ENCODE data around the gene CIART. TPM values are rescaled to one million over a fixed set of nuclear protein-coding genes. Genes with fewer than 3 reads are reported as not detected.
A peak's percentile ranks its signal among the peaks of the same experiment; 100 is the strongest.

CIART gene
- total RNA-seq, 1 donor from 2014 or later = 5.3 TPM

DNA sequence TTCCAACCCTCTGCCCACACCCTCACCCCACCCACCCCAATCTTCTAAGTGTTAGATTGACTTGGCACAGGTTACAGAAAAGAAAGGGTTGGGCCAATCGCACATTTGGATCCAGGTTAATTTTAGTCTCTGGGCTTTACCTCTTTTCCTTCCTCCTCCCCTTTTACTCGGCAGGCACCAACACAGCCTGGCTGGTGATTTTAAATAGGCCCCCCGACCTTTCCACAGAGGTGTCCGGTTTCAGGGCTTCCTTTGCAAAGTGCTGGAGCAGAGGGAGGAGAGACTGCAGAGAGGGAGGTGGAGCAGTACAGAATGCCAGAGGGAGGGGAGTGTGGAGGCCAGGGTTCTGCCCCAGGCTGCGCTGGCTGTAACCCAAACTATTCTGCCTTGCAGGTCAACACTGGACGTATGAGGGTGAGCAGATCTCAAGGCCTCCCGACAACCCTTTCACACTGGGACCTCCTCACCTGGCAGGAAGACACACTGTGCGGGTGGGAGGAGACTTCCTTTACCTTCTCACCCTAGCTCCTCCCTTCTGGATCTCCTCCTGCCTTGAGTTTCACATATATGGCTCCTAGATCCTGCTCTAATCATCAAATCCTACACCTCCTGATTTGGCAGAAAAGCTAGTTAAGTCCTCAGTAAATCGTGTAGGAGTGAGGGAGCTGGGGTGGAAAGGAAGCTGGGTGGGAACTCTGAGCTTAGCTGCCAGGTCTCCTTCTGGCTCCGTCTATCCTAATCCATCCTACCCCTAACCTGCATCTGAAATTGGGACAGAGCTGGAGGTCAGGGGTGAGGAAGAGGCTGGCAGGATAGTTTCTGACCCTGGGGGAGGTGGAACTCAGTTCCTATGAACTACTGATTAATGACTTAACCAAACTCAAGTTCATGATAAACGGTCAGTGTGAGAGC, 22.3 kb upstream of the CIART start:
- DNase-seq (ENCODE audit: low spot score) (peak; percentile 94), ATAC-seq (peak; percentile 71)

DNA sequence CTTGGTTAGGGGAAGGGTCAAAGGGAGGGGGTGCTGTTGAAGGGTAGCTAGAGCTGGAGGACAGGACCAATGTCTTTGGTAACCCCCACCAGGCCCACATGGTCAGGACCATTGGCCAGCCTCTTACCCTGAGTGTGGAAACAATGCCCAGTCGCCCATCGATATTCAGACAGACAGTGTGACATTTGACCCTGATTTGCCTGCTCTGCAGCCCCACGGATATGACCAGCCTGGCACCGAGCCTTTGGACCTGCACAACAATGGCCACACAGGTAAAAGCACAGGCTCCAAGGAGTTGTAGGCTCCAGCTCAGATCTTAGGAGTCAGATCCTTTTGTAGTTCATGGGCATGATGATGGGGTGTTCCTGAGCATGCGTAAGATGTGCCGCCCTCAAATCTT, 21.0 kb upstream of the CIART start:
- no peak for ATAC-seq
- DNase-seq (ENCODE audit: low spot score) = peak; percentile 66

DNA sequence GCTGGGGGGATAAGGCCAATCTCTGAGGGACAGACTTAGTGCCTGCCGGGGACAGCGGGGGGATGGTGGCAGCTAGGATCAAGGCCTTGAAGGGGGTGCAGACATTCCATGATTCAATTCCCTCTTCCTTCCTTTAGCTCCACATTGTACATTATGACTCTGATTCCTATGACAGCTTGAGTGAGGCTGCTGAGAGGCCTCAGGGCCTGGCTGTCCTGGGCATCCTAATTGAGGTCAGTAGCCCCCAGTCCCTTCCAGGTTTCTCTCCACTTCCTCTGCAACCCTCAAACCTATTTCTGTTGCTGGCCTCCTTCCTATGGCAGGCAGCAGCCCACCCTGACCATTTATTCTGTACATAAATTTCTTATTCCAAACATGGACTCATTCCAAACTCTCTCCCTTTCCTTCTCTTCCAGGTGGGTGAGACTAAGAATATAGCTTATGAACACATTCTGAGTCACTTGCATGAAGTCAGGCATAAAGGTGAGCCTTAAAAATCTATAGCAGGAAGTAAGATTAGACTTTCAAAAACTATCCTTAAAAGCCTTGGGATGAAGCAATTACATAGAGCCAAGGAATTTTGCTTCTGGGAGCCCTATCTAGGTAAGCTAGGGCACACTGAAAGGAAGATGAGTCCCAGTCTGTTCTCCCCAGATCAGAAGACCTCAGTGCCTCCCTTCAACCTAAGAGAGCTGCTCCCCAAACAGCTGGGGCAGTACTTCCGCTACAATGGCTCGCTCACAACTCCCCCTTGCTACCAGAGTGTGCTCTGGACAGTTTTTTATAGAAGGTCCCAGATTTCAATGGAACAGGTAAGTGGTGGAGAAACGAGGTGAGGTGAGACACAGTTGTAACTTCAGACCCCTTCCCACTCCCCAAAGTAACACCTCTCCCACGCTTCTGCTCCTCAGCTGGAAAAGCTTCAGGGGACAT, 19.7 kb upstream of the CIART start:
- no peak for ATAC-seq
- no peak for DNase-seq (ENCODE audit: low spot score)

DNA sequence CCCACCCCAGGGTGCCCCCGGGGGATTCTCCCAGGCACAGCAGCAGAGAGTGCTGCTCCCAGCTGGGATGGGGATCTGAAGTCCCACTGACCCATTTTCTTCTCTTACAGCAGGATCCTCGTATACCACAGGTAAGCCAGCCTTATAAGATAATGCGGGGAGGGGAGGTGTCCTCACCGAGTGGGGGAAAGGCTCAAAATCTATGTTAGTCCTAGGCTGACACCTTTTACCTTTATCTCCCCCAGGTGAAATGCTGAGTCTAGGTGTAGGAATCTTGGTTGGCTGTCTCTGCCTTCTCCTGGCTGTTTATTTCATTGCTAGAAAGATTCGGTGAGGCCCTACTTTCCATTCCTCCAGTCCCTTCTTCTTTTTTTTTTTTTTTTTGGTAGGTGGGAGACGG, 18.8 kb upstream of the CIART start:
- ATAC-seq (no peak), DNase-seq (ENCODE audit: low spot score) (no peak)

DNA sequence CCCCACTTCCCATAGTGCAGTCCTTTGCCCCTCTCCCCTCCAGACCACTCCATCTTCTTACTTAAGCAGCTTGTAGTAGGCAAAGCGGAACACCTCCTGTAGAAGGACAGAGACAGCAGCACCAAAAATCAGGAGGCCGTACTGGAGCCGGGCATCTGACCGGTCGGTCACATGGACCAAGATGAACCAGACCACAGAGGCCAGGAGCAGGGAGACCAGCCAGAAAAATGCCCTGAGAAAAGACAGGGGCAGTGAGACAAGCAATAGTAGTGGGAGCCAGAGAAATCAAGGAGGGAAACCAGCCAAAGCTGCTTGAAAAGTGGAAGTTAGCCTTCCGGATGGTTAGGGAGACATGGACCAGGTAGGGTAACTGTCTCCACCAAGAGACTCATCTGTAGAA, 14.5 kb upstream of the CIART start:
- DNase-seq (ENCODE audit: low spot score) (no peak), ATAC-seq (peak; percentile 11)

DNA sequence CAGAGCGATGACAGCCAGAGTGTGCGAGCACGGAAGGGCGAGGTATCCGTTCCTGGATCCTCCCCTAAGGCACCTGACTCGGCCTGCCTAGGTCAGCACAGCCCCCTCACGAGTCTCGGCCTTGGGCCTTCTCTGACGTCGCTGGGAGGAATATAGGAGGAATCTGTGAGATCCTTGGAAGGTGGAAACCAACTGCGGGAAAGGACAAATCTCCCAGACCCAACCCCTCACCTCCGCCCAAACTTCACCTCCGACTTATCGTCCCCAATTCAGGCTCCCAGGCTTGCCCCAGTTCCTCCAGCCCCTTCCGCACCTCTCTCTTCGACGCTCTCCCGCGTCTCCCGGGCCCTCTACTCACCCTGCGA, 14.0 kb upstream of the CIART start:
- DNase-seq (ENCODE audit: low spot score) (peak; percentile 57), ATAC-seq (peak; percentile 59)

DNA sequence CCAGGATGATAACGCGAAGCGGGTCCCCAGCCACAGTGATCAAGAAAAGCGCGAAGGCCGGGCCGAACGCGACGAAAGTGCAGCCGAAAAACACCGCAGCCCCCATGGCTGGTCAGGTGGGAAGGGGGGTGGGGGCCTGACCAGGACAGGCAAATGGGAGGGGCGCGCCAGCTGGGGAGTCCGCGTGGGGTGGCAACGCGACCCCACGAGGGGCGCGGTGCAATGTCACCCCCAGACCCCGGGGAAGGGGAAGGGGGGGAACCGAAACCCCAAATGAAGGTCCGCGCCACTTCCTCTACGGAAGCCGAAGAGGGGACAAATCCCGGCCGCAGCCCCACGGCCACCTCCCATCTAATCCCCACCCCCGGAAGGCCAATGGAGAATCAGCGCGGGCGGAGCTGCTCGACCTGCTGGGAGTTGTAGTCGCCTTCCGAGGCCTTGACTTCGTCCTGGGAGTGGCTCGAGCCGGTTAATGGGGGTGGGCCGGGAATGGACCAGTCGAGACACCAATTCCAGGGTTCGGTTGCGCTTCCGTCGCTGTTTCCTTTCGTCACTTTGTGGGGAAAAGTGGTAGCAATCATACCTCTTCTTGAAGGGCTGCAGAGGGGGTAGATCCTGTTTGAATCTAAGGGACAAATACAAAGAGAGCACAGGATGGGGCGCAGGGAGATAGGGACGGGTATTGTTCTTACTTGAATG, 13.5 kb upstream of the CIART start, which contains the start of gene APH1A:
TSS of gene APH1A (minus strand) at position 312 of the 699 bp plus-strand sequence. CDS start at position 106, 206 bp downstream.
- ATAC-seq (peak; percentile 98), DNase-seq (ENCODE audit: low spot score) (peak; percentile 97)

DNA sequence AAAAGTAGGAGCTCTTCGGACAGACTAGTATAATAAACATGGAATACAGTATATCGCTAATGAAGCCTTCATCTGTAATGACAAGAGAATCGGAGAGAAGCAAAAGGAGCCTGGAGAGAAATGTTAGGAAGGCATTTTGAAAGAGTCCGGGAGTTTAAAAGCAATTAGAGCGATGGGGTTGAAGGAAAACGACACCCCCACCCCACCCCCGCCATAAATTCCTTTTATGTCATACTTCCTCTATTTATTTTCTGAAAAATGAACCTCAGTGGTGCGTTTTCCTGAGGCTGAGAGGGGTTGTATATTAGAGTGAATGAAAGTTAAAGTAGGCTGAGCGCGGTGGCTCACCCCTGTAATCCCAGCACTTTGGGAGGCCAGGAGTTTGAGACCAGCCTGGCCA, 12.9 kb upstream of the CIART start:
- ATAC-seq (no peak), DNase-seq (ENCODE audit: low spot score) (no peak)

DNA sequence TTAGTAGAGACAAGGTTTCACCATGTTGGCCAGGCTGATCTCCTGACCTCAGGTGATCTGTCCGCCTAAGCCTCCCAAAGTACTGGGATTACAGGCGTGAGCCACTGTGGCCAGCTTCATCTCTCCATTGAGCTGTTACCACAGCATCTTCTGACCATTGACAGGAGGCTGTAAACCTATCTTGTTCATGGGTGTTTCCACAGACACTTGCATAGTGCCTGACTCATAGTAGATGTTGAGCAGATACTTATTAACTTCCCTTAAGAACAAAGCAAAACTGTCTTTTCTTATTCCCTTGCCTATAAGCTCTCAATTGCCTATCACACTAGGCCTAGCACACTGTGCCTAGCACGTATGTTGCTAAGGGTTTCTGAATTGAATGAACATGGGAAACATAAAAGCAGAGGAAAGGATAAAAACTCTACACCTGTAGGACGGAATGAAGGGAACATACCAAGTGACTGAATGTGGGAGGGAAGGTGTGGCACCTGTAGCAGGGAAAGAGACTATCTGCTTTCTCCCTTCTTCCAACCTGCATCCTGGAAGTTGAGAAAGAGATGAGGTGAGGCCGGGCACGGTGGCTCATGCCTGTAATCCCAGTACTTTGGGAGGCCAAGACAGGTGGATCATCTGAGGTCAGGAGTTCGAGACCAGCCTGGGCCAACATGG, 10.9 kb upstream of the CIART start:
- DNase-seq (ENCODE audit: low spot score) = no peak
- ATAC-seq = no peak

DNA sequence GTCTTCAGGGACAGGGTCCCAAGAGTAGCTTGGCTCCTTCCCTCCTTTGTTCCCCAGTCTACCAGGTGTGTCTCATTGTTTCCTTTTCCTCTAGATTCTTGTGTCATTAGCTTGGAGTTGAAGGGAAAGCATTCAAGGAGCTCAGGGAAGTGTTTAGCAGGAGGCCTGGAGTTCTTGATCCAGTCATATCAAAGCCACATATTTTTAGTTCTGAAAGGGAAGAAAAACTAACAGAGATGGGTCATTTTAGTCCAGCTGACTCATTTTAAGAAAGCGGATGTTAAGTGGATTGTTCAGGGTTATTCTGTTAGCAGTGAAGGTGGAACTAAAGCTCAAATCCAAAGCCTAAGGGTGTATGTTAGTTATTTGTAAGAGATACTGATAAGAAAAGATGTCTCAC, 9.0 kb upstream of the CIART start:
- DNase-seq (ENCODE audit: low spot score) (no peak), ATAC-seq (no peak)

DNA sequence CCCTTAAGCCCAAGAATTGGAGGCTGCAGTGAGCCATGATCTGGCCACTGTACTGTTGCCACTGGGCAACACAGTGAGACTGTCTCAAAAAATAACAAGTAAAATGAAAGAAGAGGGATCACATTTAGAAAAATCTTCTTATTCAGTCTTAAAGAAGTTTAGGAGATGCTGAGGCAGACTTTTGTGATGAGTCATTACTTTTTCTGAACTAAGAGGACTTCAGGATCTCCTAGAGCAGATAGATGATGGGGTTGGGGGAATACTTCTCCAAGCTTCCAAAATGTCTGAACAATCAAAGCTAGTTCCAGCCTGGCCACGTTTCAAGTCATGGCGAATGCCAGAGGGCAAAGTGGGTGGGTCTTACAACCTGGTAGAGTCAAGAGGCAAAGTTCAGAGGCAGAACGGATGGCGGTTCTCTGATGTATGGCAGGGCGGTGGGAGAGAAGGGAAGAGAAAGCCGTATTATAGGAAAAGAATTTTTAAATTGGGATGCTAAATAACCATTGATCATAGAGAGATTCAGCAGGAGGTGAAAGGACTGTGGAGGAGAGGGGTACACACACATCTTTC, 2.1 kb upstream of the CIART start:
- DNase-seq (ENCODE audit: low spot score) = peak; percentile 92
- ATAC-seq = peak; percentile 48

DNA sequence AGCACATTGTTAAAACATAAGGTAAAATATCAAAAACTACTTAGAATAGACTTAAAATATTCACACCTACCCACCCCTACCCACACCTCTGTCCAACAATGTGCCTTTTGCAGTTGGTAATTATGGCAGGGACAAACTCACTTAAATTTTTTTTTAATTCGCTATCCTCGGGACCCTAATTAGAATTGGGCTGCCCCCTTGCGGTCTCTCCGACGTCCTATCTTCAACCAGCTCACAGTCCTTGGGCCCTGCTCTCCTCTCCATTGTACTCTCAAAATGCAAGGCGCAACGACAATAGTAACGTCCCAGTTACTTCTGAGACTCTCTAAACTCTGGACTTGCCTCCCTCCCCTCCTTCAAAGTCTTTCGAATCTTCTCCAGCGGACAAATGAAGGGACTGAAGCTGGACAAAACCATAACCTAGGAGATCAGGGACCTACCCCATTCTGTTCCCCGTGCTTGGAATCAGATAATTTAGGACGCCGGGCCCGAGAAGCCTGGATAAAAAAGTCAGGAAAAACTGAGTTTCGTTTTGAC, 1.1 kb upstream of the CIART start:
- DNase-seq (ENCODE audit: low spot score) = peak; percentile 77
- ATAC-seq = peak; percentile 60

DNA sequence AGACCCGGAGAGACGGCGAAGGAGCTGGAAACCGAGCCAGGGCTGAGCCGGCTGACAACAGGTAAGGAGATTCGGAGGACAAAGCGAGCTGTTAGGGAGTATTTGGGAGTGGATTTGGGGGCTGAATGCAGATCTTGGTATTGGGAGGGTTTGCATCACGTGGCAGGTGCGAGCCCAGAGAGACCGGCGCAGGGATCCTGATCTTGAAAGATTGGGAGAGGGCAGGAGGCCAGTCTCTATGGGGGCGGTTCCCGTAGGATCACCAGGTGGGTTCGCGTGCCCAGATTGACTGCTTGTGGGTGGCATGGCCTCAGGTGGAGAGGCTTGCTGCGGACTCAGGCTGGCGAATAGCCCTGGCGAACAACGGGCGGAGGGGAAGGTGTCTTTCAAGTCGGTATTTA, 204 bp downstream of the CIART start:
- DNase-seq (ENCODE audit: low spot score) (no peak), ATAC-seq (peak; percentile 35)

DNA sequence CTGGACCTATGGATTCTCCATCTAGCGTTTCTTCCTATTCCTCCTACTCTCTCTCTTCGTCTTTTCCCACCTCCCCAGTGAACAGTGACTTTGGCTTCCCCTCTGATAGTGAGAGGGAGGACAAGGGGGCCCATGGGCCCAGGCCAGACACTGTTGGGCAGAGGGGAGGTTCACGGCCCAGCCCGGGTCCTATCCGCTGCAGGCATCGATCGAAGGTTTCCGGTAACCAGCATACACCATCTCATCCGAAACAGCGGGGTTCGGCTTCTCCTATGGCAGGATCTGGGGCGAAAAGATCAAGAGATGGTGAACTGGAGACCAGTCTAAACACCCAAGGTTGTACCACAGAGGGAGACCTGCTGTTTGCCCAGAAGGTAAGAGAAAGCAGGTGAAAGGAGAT, 906 bp downstream of the CIART start:
- ATAC-seq (no peak), DNase-seq (ENCODE audit: low spot score) (no peak)

DNA sequence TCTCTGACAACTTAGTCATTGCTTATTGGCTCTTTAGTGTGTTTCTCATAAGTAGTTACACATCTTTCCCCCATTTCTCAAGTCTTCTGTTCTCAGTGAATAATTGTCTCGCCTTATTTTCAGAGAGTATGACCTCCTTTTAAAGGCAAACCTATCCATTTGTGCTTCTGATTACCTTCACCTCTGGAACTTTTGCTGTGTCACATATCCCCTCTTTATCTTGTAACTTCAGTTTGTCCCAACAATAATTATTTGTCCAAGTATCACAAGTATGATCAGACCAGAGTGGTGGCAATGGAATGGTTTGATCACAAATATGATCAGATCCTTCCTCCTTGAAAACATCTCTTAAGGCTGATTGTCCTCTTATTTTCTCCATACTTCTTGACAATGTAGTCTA, 6.0 kb downstream of the CIART start:
- ATAC-seq (no peak), DNase-seq (ENCODE audit: low spot score) (no peak)

DNA sequence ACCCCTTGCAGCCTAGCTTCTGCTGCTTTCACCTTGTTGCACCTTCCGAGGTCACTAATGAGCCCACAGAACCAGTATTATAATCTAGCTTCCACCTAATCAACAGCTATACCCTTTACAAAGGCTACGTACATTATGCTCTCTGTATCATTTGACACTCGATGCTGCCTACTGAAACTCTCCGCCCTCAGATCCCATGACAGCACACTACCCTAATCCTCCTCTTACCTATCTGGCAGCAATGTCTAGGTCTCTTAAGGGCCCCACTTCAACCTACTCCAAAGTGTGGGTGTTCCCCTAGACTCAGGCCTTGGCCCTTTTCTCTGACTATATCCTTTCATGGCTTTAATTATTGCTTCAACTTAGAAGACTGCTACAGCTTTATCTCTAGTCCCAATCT, 6.5 kb downstream of the CIART start:
- DNase-seq (ENCODE audit: low spot score) (no peak), ATAC-seq (no peak)

DNA sequence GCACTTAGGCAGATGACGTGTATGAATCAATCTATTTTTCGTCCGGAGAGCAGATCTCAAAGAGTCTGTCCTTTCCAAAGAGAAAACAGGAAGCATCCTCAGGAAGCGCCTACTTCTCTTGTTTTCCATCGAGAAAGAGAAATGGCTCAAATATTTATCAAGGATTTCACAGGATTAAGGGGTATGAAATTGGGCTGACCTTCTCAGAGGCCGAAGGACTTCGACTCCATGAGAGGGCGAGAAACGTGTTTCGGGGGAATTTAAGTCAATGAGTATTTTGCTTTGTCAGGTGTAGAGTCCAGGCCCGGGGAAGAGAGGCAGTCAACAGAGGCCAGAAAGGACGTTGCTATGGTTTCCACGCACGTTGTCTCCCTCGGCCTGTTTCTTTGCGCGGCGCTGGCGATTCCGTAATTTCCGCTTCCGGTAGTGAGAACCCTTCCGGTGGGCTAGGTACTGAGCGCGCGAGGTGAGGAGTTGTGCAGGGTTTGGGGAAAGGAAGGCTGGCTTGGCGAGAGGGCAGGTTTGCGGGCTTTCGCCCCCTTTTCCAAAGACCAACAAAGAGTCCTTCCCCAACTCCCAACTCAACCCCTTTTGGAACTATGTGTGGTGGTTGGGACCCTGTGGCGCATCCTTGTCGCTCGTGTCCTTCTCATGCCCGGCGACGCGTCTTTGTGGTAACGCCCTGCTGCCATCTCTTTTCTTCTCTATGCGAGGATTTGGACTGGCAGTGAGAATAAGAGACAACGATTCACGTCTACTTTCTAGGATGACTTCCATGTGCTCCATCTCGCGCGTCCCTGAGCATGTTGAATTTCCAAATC, 11.3 kb downstream of the CIART start, which contains the start of gene MRPS21:
TSS of gene MRPS21 (plus strand) at position 429 of the 821 bp plus-strand sequence. CDS start 506 bp downstream, outside the sequence.
- peak; percentile 90 for DNase-seq (ENCODE audit: low spot score)
- peak; percentile 99 for ATAC-seq

DNA sequence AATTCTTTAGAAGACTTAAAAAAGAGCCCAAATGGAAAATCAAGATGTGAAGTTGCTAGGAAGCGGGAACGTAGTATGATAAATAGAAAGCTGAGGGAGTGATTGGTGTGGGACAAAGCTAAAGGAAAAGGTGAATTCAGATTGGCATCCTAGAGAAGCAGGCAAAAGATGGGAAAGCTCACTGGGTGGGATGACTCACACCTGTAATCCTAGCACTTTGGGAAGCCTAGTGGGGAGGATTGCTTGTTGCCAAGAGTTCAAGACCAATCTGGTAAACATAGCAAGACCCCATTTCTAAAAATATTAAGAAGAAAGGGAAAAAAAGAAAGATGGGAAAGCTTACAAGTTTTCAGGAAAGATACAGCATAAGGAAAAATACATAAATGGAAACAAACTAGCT, 13.1 kb downstream of the CIART start:
- no peak for DNase-seq (ENCODE audit: low spot score)
- ATAC-seq = no peak

DNA sequence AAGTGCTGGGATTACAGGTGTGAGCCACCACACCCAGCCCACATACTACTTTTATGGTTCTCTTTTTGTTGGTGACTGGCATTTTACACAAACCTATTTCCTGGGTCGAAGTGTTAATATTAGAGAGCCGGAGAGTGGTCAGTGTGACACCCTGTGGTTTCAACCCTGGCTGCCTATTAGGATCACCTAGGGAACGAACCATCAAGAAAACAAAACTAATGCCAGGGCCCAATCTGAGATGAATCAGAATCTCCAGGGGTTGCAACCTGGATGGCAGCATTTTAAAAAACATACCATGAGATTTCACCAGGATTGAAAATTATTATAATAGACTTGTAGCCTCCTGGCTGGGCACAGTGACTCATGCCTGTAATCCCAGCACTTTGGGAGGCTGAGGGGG, 17.4 kb downstream of the CIART start:
- DNase-seq (ENCODE audit: low spot score) = no peak
- ATAC-seq = no peak
